ENCODE results near the gene PRKCA. TPM values are rescaled to one million over a fixed set of nuclear protein-coding genes. Genes with fewer than 3 reads are reported as not detected.
A peak's percentile ranks its signal among the peaks of the same experiment; 100 is the strongest.
"Not testable (repeated sequence)": the region's sequence is repeated elsewhere in the genome, so short reads cannot be mapped to it uniquely, and the experiment has no call there.

Gene PRKCA
- total and polyA plus RNA-seq, 2 of the 13 experiments (the other 11 are each of a cell fraction or from before 2014, with no cell fraction given) = 18.5 to 21.5 TPM

DNA sequence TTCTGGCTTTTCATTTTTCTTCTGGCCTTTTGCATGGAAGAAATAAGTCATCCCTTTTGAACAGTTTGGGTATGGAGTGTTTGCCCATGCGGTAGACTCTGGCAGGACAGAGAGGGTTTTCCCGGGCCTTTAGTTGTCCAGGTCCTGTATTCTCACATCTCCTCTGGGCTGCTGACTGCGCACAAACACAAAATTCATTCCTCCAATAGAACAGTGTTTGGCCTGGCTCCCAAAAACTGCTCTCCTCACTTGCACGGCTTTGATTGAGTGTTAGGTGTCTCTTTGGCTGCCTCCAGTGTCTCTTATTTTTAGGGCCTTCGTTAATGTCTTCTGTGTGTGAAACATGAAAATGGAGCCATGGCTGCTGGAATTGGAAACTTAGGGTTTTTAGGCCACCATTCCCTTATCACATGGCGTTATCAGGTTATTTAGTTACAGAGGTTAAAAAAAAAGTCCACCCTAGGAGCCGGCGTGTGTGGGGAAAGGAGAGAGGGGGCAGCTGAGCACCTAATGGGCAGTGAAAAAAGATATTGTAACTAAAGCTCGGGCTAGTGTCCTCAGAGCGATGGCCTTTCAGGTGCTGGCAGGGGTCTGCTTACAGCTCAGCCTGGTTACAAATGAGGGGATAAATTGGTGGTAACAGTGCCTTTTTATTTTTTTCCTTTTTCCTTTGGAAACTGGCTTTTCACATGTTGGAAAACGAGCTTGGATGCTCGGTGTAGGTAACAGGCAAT, 47.3 kb downstream of the PRKCA start:
- no peak for DNase-seq (ENCODE audit: low spot score)
- no TSS peak for BruUV-seq (replicated peaks)
- TF ChIP-seq MAFF (IDR thresholded peaks at IDR 0.05; ENCODE audit: low read depth, low read length) = no peak
- TF ChIP-seq, protein P1, sequence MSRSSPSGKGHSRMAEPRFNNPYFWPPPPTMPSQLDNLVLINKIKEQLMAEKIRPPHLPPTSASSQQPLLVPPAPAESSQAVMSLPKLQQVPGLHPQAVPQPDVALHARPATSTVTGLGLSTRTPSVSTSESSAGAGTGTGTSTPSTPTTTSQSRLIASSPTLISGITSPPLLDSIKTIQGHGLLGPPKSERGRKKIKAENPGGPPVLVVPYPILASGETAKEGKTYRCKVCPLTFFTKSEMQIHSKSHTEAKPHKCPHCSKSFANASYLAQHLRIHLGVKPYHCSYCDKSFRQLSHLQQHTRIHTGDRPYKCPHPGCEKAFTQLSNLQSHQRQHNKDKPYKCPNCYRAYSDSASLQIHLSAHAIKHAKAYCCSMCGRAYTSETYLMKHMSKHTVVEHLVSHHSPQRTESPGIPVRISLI (CRISPR knock-in tag; IDR thresholded peaks at IDR 0.05; ENCODE audit: borderline replicate concordance) = peak; percentile 17; the same call in 1 of the 2 replicates
- H3K9me3 ChIP-seq (ENCODE audit: low read length) = no peaks in the 10 kb centered on the region
- ChIA-PET CTCF (ENCODE audit: low intra/inter-chr PET ratio, low total read pairs) (no interaction called here), POLR2A (no interaction called here)
- H3K27ac ChIP-seq (ENCODE audit: extremely low read length, insufficient read depth, low read length) = peak overlapping the region; percentile 17
- no peak overlapping the region for H2AFZ ChIP-seq (ENCODE audit: low read length)
- H3K9ac ChIP-seq (ENCODE audit: insufficient read depth, low read depth, low read length) = no peak overlapping the region
- no peaks in the 10 kb centered on the region for H3K36me3 ChIP-seq (replicated peaks in 1 of 2; ENCODE audit: control insufficient read depth in 1 of 2, insufficient read depth in 2 of 2, low read length in 2 of 2)
- H3K27me3 ChIP-seq (ENCODE audit: control insufficient read depth in 1 of 2, insufficient read depth in 2 of 2, low read length in 2 of 2) = no peaks in the 10 kb centered on the region
- H3K4me2 ChIP-seq (ENCODE audit: low read depth, low read length) = no peak overlapping the region
- peaks cover 77% of the 10 kb centered on the region for H3K79me2 ChIP-seq (ENCODE audit: insufficient read depth, low read length)
- intact Hi-C loops (cut with micrococcal nuclease; ENCODE audit: unreplicated experiment) = loop anchor here (10.0 kb wide), 2 partner anchors 105 to 125 kb away; partner anchors contain the start of gene APOH
- H3K4me1 ChIP-seq (ENCODE audit: insufficient read depth, low read length) = peaks cover 79% of the 10 kb centered on the region
- 86% methylated on average over 12 of the region's 12 CpGs for WGBS (ENCODE audit: low lambda C conversion rate)
- H4K20me1 ChIP-seq (ENCODE audit: insufficient read depth, low read length) = no peaks in the 10 kb centered on the region
- in situ Hi-C loops (cut with HindIII; ENCODE audit: extremely low pct_ligation_motif_present, low pct_unique_long_range_greater_than_20kb) = no loop called here
- ATAC-seq = no peak
- FAIRE-seq = no peak
- H3K4me3 ChIP-seq (replicated peaks in 1 of 3; ENCODE audit: insufficient read depth in 1 of 3, low read depth in 2 of 3, low read length in 3 of 3) = no peak overlapping the region

DNA sequence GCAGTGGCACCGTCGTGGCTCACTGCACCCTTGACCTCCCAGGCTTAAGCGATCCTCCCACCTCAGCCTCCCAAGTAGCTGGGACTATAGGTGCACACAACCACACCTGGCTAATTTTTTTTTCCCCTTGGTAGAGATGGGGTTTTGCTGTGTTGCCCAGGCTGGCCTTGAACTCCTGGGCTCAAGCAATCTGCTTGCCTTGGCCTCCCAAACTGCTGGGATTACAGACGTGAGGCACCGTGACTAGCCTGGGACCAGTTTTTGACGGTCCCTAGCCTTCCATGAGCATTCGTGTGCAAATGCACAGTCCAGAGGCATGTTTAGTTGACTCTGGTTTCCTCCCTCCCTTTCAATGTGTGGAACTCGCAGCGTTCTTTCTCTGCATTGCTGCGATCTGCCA, 48.2 kb downstream of the PRKCA start:
- H3K9me3 ChIP-seq (ENCODE audit: low read length); H3K27me3 ChIP-seq (ENCODE audit: control insufficient read depth in 1 of 2, insufficient read depth in 2 of 2, low read length in 2 of 2); BruUV-seq (replicated peaks); ATAC-seq; in situ Hi-C loops (cut with HindIII; ENCODE audit: extremely low pct_ligation_motif_present, low pct_unique_long_range_greater_than_20kb); CTCF ChIA-PET (ENCODE audit: low intra/inter-chr PET ratio, low total read pairs); H3K27ac ChIP-seq (ENCODE audit: extremely low read length, insufficient read depth, low read length); H3K4me3 ChIP-seq (replicated peaks in 1 of 3; ENCODE audit: insufficient read depth in 1 of 3, low read depth in 2 of 3, low read length in 3 of 3); DNase-seq (ENCODE audit: low spot score); POLR2A ChIA-PET; FAIRE-seq; H3K9ac ChIP-seq (ENCODE audit: insufficient read depth, low read depth, low read length); H4K20me1 ChIP-seq (ENCODE audit: insufficient read depth, low read length); H3K4me2 ChIP-seq (ENCODE audit: low read depth, low read length); H2AFZ ChIP-seq (ENCODE audit: low read length); H3K36me3 ChIP-seq (replicated peaks in 1 of 2; ENCODE audit: control insufficient read depth in 1 of 2, insufficient read depth in 2 of 2, low read length in 2 of 2); intact Hi-C loops (cut with micrococcal nuclease; ENCODE audit: unreplicated experiment): not testable (repeated sequence)
- Histone ChIP-seq H3K79me2 (ENCODE audit: insufficient read depth, low read length) (peaks cover 73% of the 10 kb centered on the region), H3K4me1 (ENCODE audit: insufficient read depth, low read length) (peaks cover 77% of the 10 kb centered on the region)
- WGBS (ENCODE audit: low lambda C conversion rate) = 93% methylated on average over 10 of the region's 10 CpGs
- TF ChIP-seq ZNF121 (CRISPR knock-in tag; IDR thresholded peaks at IDR 0.05) = peak; percentile 74
- 0 out of 2 replicates have a peak, but pooled peaks have one; percentile 23 for TF ChIP-seq POGZ (CRISPR knock-in tag; IDR thresholded peaks at IDR 0.05)
- TF ChIP-seq, protein P2, sequence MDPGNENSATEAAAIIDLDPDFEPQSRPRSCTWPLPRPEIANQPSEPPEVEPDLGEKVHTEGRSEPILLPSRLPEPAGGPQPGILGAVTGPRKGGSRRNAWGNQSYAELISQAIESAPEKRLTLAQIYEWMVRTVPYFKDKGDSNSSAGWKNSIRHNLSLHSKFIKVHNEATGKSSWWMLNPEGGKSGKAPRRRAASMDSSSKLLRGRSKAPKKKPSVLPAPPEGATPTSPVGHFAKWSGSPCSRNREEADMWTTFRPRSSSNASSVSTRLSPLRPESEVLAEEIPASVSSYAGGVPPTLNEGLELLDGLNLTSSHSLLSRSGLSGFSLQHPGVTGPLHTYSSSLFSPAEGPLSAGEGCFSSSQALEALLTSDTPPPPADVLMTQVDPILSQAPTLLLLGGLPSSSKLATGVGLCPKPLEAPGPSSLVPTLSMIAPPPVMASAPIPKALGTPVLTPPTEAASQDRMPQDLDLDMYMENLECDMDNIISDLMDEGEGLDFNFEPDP (CRISPR knock-in tag; conservative IDR thresholded peaks at IDR 0.05) = 0 out of 2 replicates have a peak, but pooled peaks have one; percentile 42
- TF ChIP-seq, protein P3, sequence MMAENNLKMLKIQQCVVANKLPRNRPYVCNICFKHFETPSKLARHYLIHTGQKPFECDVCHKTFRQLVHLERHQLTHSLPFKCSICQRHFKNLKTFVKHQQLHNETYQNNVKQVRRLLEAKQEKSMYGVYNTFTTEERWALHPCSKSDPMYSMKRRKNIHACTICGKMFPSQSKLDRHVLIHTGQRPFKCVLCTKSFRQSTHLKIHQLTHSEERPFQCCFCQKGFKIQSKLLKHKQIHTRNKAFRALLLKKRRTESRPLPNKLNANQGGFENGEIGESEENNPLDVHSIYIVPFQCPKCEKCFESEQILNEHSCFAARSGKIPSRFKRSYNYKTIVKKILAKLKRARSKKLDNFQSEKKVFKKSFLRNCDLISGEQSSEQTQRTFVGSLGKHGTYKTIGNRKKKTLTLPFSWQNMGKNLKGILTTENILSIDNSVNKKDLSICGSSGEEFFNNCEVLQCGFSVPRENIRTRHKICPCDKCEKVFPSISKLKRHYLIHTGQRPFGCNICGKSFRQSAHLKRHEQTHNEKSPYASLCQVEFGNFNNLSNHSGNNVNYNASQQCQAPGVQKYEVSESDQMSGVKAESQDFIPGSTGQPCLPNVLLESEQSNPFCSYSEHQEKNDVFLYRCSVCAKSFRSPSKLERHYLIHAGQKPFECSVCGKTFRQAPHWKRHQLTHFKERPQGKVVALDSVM (CRISPR knock-in tag; IDR thresholded peaks at IDR 0.05) = peak; percentile 83
- TF ChIP-seq, protein P4, sequence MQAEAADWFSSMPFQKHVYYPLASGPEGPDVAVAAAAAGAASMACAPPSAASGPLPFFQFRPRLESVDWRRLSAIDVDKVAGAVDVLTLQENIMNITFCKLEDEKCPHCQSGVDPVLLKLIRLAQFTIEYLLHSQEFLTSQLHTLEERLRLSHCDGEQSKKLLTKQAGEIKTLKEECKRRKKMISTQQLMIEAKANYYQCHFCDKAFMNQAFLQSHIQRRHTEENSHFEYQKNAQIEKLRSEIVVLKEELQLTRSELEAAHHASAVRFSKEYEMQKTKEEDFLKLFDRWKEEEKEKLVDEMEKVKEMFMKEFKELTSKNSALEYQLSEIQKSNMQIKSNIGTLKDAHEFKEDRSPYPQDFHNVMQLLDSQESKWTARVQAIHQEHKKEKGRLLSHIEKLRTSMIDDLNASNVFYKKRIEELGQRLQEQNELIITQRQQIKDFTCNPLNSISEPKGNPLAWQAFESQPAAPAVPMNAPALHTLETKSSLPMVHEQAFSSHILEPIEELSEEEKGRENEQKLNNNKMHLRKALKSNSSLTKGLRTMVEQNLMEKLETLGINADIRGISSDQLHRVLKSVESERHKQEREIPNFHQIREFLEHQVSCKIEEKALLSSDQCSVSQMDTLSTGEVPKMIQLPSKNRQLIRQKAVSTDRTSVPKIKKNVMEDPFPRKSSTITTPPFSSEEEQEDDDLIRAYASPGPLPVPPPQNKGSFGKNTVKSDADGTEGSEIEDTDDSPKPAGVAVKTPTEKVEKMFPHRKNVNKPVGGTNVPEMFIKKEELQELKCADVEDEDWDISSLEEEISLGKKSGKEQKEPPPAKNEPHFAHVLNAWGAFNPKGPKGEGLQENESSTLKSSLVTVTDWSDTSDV (CRISPR knock-in tag; IDR thresholded peaks at IDR 0.05) = 0 out of 2 replicates have a peak, but pooled peaks have one; percentile 25

Data from HepG2 (cell line).